Smooth muscle cell of the coronary artery (primary cell): Measurements from ENCODE around the gene DGKA. TPM values are rescaled to one million over a fixed set of nuclear protein-coding genes. Genes with fewer than 3 reads are reported as not detected.

Experiments
- total RNA-seq: library from RNA; depleted of rRNA; stranded (reverse); fragments of >200 nt; gene quantifications from 2 replicates; pipeline ENCODE4 v1.2.3, GENCODE V29; 2014; ENCODE audit warnings: low replicate concordance

Gene DGKA
- total RNA-seq: 34.4 and 52.2 TPM in 2 replicates

GRCh38 chr12:55930771-55931316 lies at the start of gene DGKA:
TSS of gene DGKA (plus strand) at chr12:55931162. CDS start at chr12:55936504, 5,342 bp downstream.

GRCh38 chr12:55927588-55928502 lies 3.1 kb upstream of the DGKA start, which contains the start of gene PYM1:
TSS of gene PYM1 (minus strand) at chr12:55927894. CDS start at chr12:55927761, 133 bp downstream.

GRCh38 chr12:55965941-55966407 lies 35.0 kb downstream of the DGKA start, which contains the start of gene PMEL:
TSS of gene PMEL (minus strand) at chr12:55966042. CDS start at chr12:55966011, 31 bp downstream.

GRCh38 chr12:55966408-55967281 lies 35.7 kb downstream of the DGKA start, which contains the start of gene CDK2:
TSS of gene CDK2 (plus strand) at chr12:55966830. CDS start at chr12:55967009, 179 bp downstream.

GRCh38 chr12:55973599-55974307 lies 42.8 kb downstream of the DGKA start, which contains the start of gene RAB5B:
TSS of gene RAB5B (plus strand) at chr12:55974078. CDS start at chr12:55986961, 12,883 bp downstream.

GRCh38 chr12:55996715-55997534 lies 66.0 kb downstream of the DGKA start, which contains the start of gene SUOX:
TSS of gene SUOX (plus strand) at chr12:55997276. CDS start at chr12:56002222, 4,946 bp downstream.

Other genes starting within 250 kb of the DGKA start
- gene ITGA7, start 223.3 kb upstream of the DGKA start, total RNA-seq: 3.8 and 72.7 TPM in 2 replicates
- gene BLOC1S1, start 215.1 kb upstream of the DGKA start, total RNA-seq: 82.0 and 115 TPM in 2 replicates
- 3.8 and 65.1 TPM in 2 replicates for gene RDH5, start 210.8 kb upstream of the DGKA start, total RNA-seq
- 2,585 and 6,003 TPM in 2 replicates for gene CD63, start 202.2 kb upstream of the DGKA start, total RNA-seq
- gene GDF11, start 188.0 kb upstream of the DGKA start, total RNA-seq: 2.7 and 3.3 TPM in 2 replicates
- 32.2 and 105 TPM in 2 replicates for gene SARNP, start 113.4 kb upstream of the DGKA start, total RNA-seq
- gene ORMDL2, start 113.1 kb upstream of the DGKA start, total RNA-seq: 31.8 and 41.1 TPM in 2 replicates
- gene DNAJC14, start 101.6 kb upstream of the DGKA start, total RNA-seq: 46.2 and 60.6 TPM in 2 replicates
- 4.0 and 12.0 TPM in 2 replicates for gene MMP19, start 88.2 kb upstream of the DGKA start, total RNA-seq
- gene PYM1, start 3.3 kb upstream of the DGKA start, total RNA-seq: 17.1 and 37.1 TPM in 2 replicates
- 0.23 and 0.90 TPM in 2 replicates for gene PMEL, start 34.9 kb downstream of the DGKA start, total RNA-seq
- gene CDK2, start 35.7 kb downstream of the DGKA start, total RNA-seq: 2.9 and 18.4 TPM in 2 replicates
- gene RAB5B, start 42.9 kb downstream of the DGKA start, total RNA-seq: 35.0 and 40.1 TPM in 2 replicates
- 8.3 and 11.9 TPM in 2 replicates for gene SUOX, start 66.1 kb downstream of the DGKA start, total RNA-seq
- gene IKZF4, start 89.9 kb downstream of the DGKA start, total RNA-seq: 0.35 and 0.83 TPM in 2 replicates
- gene RPS26, start 110.8 kb downstream of the DGKA start, total RNA-seq: 28.5 and 116 TPM in 2 replicates
- gene ERBB3, start 149.0 kb downstream of the DGKA start, total RNA-seq: 0.53 and 0.70 TPM in 2 replicates
- 132 and 135 TPM in 2 replicates for gene PA2G4, start 173.4 kb downstream of the DGKA start, total RNA-seq
- gene RPL41, start 185.5 kb downstream of the DGKA start, total RNA-seq: 4,087 and 6,384 TPM in 2 replicates
- 4.7 and 5.7 TPM in 2 replicates for gene ZC3H10, start 187.1 kb downstream of the DGKA start, total RNA-seq
- 173 and 204 TPM in 2 replicates for gene ESYT1, start 197.1 kb downstream of the DGKA start, total RNA-seq
- 104 and 107 TPM in 2 replicates for gene MYL6B, start 221.4 kb downstream of the DGKA start, total RNA-seq
- gene MYL6, start 227.2 kb downstream of the DGKA start, total RNA-seq: 3,250 and 5,170 TPM in 2 replicates